GM10847 (cell line): ENCODE measurements around the gene FAM168A.

Source experiments
- POLR2A ChIP-seq: IDR thresholded peaks from 2 replicates; pipeline ENCODE4 v1.6.1; 2011; ENCODE audit not compliant: insufficient read length; ENCODE audit errors: extremely low read depth

The FAM168A gene

DNA sequence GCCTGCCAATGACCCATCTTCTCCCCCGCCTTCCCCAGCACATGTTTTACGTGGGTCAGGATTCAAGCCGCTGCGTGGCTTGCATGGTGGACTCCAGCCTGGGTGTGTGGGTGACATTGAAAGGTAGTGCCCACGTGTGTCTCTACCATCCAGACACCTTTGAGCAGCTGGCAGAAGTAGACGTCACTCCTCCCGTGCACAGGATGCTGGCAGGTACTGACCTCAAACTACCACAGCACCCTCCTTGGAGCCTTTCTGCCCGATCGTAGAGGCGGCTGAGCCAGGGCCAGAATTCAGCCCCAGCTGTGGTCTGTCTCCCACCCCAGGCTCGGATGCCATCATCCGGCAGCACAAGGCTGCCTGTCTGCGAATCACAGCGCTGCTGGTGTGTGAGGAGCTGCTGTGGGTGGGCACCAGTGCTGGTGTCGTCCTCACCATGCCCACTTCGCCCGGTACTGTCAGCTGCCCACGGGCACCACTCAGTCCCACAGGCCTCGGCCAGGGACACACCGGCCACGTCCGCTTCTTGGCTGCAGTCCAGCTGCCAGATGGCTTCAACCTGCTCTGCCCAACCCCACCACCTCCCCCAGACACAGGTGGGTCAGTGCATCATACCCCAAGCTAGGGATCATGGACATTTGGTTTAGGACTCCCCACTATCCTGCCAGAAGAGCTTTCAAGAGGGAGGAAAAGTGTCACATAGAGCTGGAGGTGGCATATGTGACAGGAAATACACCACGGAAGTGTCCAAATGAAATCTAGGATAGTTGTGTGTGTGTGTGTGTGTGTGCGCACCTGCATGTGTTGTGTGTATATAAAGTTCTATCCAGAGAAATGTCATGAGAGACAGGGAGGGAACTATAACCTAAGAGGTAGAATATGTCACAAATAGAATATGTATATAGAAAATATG is 232.3 kb downstream of the FAM168A start:
- no peak for TF ChIP-seq POLR2A

DNA sequence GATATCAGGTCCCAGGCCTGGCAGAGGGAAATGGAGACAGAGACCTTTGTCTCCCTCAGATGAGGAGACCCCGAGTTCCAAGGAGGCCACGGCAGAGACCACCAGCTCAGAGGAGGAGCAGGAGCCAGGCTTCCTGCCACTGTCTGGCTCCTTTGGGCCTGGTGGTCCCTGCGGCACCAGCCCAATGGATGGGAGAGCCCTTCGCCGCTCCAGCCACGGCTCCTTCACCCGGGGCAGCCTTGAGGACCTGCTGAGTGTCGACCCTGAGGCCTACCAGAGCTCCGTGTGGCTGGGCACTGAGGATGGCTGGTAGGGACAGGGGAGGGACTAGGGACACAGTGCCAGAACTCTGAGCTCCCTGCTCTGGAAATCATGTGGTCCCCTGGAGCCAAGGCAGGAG is 234.8 kb downstream of the FAM168A start:
- TF ChIP-seq POLR2A, result no peak

- TF ChIP-seq POLR2A, result no peak
These were observed 235.7 kb downstream of the FAM168A start for GRCh38 chr11:73361953-73362776.

- no peak for TF ChIP-seq POLR2A
These were observed 237.1 kb downstream of the FAM168A start for GRCh38 chr11:73360743-73361369.

GRCh38 chr11:73359930-73360742 is 237.8 kb downstream of the FAM168A start:
- TF ChIP-seq POLR2A, result no peak

DNA sequence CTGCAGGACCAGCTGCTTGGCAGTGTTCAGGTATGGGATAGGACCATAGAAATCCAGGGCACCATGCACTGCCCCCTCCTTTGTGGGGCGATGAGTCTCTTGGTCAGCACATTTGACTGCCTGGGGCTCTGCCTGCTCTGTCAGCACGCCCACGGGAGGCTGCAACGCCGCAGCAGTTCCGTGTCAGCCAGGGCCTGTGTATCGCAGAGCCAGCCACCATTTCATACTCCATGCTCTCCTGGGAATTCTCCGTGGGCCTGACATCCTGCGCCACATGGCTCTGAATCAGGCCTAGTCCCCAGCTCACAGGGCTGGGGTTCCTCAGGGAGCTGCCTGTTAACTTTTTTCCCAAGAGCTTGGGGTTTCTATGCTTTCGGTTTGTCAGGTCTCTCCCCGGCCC is 238.6 kb downstream of the FAM168A start:
- TF ChIP-seq POLR2A, result no peak

DNA sequence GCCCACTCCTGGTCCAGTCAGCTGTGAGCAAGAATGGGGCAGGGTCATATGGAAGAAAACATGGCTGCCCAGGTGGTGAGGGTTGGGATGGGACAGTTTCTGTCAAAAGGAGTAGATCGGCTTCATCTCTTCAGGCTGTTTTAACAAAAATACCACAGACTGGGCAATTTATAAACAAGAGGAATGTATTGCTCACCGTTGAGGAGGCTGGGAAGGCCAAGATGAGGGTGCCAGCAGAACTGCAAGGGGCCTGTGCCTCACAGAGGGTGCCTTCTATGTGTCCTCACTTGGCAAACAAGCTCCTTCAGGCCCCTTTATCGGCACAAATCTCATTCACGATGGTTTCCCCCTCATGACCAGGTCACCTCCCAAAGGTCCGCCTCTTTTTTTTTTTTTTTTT is 239.8 kb downstream of the FAM168A start:
- no peak for TF ChIP-seq POLR2A

DNA sequence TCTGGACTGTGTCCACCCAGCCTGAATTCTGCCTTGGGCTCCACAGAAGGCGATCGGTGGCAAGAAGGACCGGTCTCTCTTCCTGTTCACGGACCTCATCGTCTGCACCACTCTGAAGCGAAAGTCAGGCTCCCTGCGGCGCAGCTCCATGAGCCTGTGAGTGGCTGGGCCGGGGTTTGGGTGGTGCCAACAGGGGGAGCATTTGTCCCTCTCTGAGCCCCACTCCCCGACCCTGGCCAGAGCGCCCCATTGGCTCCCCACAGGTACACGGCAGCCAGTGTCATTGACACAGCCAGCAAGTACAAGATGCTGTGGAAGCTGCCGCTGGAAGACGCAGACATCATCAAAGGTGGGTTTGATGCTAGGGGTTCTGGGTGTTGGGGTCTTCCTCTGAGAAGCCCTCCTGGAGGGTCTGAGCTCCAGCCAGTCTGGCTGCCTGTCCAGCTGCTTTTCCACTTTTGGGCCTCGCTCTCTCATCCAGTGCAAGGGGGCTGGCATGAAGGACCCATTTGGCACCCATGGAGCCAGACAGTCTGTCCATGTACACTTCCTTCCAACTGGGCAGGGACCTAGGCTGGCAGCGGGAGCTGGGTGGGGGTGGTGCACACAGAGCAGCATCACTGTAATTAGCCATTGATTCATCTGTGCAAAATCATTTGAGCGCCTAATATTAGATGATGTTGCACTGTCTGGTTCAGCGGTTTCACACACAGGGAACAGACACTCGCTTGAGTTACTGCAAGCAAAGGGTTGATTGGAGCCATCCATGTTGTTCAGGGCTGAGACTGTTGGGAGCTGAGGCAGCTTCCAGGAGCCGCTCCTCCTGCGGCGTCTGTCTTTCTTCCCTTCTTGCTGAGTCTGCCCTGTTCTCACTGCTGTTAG is 240.7 kb downstream of the FAM168A start:
- TF ChIP-seq POLR2A, result no peak

DNA sequence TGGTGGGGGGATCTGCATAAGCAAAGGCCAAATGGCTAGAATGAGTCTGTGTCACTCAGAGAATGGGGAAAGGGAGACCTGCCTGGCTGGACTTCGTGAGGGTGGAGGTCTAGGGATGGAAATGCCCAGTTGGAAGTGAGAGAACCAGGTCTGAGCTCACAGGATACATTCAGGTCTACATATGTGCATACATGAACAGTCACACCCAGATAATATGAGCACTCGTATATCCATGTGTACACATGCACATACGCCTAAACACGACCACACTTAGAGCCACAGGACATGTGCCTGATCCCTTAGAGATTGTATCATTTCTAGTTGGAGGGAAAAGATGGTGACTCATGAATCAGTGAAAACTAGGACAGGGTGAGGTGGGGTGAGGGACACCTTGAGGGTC is 242.8 kb downstream of the FAM168A start:
- no peak for TF ChIP-seq POLR2A

- TF ChIP-seq POLR2A, result no peak
These were observed 244.5 kb downstream of the FAM168A start for GRCh38 chr11:73353422-73353821.

DNA sequence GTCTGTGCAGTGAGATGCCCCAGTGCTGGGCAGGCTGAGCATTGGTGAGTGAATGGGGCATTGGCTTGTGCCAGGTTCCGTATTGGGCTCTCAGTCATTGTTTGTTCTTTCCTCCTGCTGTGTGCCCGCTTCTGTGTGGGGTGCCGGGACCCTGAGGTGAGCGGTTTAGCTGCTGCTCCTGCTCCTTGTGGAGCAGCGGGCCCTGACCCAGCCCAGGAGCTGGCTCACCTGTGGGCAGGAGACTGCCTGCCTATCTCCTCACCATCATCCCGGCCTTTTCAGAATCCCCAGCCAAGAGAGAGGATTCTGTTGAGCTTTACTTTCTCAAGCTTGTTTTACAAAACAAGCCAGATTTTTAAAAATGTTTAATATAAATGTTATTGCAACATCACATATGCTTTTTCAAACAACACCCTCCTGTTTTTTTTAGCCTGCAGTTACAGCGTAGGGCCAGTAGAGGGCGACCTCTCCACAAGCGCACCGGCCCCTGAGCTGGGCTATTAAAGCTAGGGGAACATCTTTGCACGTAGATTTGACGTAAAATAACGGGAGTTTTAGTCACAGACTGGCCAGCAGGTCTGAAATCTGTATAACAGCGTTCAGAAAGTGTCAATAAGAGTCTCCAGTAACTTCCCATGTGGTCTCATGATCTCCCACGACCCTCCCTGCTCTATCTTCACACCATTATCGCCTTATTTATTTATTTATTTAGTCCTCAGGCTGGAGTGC is 246.8 kb downstream of the FAM168A start:
- no peak for TF ChIP-seq POLR2A
